SK-N-SH (cell line): ENCODE data around the gene F8.

ENCODE experiments used
- CTCF ChIP-seq: fragments of 200-600 bp; sonication (generic); IDR thresholded peaks from 2 replicates; pipeline ENCODE4 v1.6.1; 2017; ENCODE audit warnings: antibody characterized with exemption, mild to moderate bottlenecking, moderate library complexity
- GABPA ChIP-seq: IDR thresholded peaks from 2 replicates; pipeline ENCODE4 v1.4.0; 2012; ENCODE audit warnings: low read depth, mild to moderate bottlenecking
- MXI1 ChIP-seq: IDR thresholded peaks from 2 replicates; pipeline ENCODE4 v1.6.1; 2012; ENCODE audit warnings: mild to moderate bottlenecking, low read depth, low read length, improper control_type of control experiment
- NFIC ChIP-seq: IDR thresholded peaks from 2 replicates; pipeline ENCODE4 v1.4.0; 2012; ENCODE audit warnings: borderline replicate concordance
- POLR2AphosphoS5 ChIP-seq: IDR thresholded peaks from 2 replicates; pipeline ENCODE4 v1.6.1; 2012; ENCODE audit warnings: low read depth, low read length
- REST ChIP-seq: IDR thresholded peaks from 2 replicates; pipeline ENCODE4 v1.6.1; 2012; ENCODE audit warnings: mild to moderate bottlenecking, low read depth, low read length, moderate library complexity
- SMC3 ChIP-seq: IDR thresholded peaks from 2 replicates; pipeline ENCODE4 v1.6.1; 2012; ENCODE audit warnings: low read depth, low read length, improper control_type of control experiment
- TAF1 ChIP-seq: IDR thresholded peaks from 2 replicates; pipeline ENCODE4 v1.6.1; 2012; ENCODE audit warnings: low read depth, mild to moderate bottlenecking, low read length, moderate library complexity, borderline replicate concordance
- YY1 ChIP-seq: IDR thresholded peaks from 2 replicates; pipeline ENCODE4 v1.4.0; 2012; ENCODE audit warnings: low read depth, mild to moderate bottlenecking

GRCh38 chrX:155048977-155049619 is 26.6 kb upstream of the F8 start:
- TF ChIP-seq YY1 (no peak), CTCF (peak; percentile 71), POLR2AphosphoS5 (no peak), SMC3 (peak; percentile 45; the same call in 1 of the 2 replicates), REST (no peak), NFIC (no peak), TAF1 (no peak), MXI1 (no peak), GABPA (no peak)
